WI38 (cell line): Measurements from ENCODE around the gene ZNF304.
A peak's percentile ranks its signal among the peaks of the same experiment; 100 is the strongest.
"Not testable (repeated sequence)": the region's sequence is repeated elsewhere in the genome, so short reads cannot be mapped to it uniquely, and the experiment has no call there.

Experiments
- H3K4me3 ChIP-seq: 2 replicates; pipeline ENCODE4 v1.5.1; 2011; ENCODE audit warnings: low read depth, mild to moderate bottlenecking, control low read depth, low read length
- CTCF ChIP-seq: IDR thresholded peaks from 2 replicates; pipeline ENCODE4 v1.5.1; 2012; ENCODE audit warnings: low read depth, mild to moderate bottlenecking, control low read depth, low read length

Gene ZNF304

GRCh38 chr19:57359300-57359699 is 8.2 kb downstream of the ZNF304 start:
- H3K4me3 ChIP-seq: no peak overlapping the region
- no peak for TF ChIP-seq CTCF

- TF ChIP-seq CTCF: no peak
- H3K4me3 ChIP-seq: peak overlapping the region; percentile 56
Measured at GRCh38 chr19:57362419-57362818, 11.3 kb downstream of the ZNF304 start.

GRCh38 chr19:57362997-57363687 is 12.1 kb downstream of the ZNF304 start, which contains the start of the genes TRAPPC2B and ZNF547:
Gene TRAPPC2B, plus strand, starts transcription at chr19:57363551. Its CDS starts 1,283 bp downstream, at chr19:57364834.
Gene ZNF547, plus strand, starts transcription at chr19:57363551. Its CDS starts 5,005 bp downstream, at chr19:57368556.
- TF ChIP-seq CTCF: no peak
- peak within 1 kb of the TSS; percentile 66 for H3K4me3 ChIP-seq

GRCh38 chr19:57363688-57364181 is 12.7 kb downstream of the ZNF304 start:
- peak overlapping the region; percentile 66 for H3K4me3 ChIP-seq
- no peak for TF ChIP-seq CTCF

- H3K4me3 ChIP-seq: no peak overlapping the region
Measured at GRCh38 chr19:57366776-57367175, 15.7 kb downstream of the ZNF304 start.

GRCh38 chr19:57374179-57374578 is 23.1 kb downstream of the ZNF304 start:
- H3K4me3 ChIP-seq: no peak overlapping the region
- no peak for TF ChIP-seq CTCF

More at GRCh38 chr19:57366776-57367175, 15.7 kb downstream of the ZNF304 start:
- TF ChIP-seq CTCF: no peak

- not testable (repeated sequence) for H3K4me3 ChIP-seq
Measured at GRCh38 chr19:57374647-57375046, 23.6 kb downstream of the ZNF304 start.
